ENCODE measurements around the gene ATP5F1E. TPM values are rescaled to one million over a fixed set of nuclear protein-coding genes. Genes with fewer than 3 reads are reported as not detected.

The ATP5F1E gene
- total RNA-seq, 1 experiment from 2014 or later = 181 TPM

- no peak for TF ChIP-seq CTCF (IDR thresholded peaks at IDR 0.05; ENCODE audit: insufficient read depth in 1 of 2, low read depth in 1 of 2, low read length in 1 of 2, severe bottlenecking in 1 of 2, unreplicated experiment in 1 of 2)
- ChIA-PET POLR2A (interaction anchor here (1.6 kb wide), 1 partner anchor 24 kb away, joined by 13 read pairs; the partner anchor contains the start of gene ATP5F1E), CTCF (interaction anchor here (1.2 kb wide), 1 partner anchor 138 kb away, joined by 8 read pairs; no protein-coding TSS in a partner anchor)
- Mint-ChIP-seq H3K36me3 (ENCODE audit: insufficient read depth, unreplicated experiment) (peaks cover 13% of the 10 kb centered on the region), H3K9me3 (ENCODE audit: unreplicated experiment) (no peaks in the 10 kb centered on the region), H3K4me1 (ENCODE audit: low read depth, unreplicated experiment) (peaks cover 14% of the 10 kb centered on the region), H3K27ac (ENCODE audit: unreplicated experiment) (peak overlapping the region; percentile 82), H3K27me3 (ENCODE audit: insufficient read depth, unreplicated experiment) (no peaks in the 10 kb centered on the region), H3K4me3 (ENCODE audit: unreplicated experiment) (peak overlapping the region; percentile 74)
- no peaks in the 10 kb centered on the region for H3K9me3 ChIP-seq
- H3K27me3 ChIP-seq (replicated peaks; ENCODE audit: control insufficient read depth, insufficient read depth, low read length) = no peaks in the 10 kb centered on the region
- H3K36me3 ChIP-seq (ENCODE audit: control insufficient read depth, insufficient read depth, low read length) = peaks cover 5% of the 10 kb centered on the region; the same call in 1 of the 2 replicates
- BruUV-seq (replicated peaks) = TSS peak; percentile 76
- no peak for DNase-seq
- H3K4me1 ChIP-seq = peaks cover 24% of the 10 kb centered on the region
- peak overlapping the region; percentile 86 for H3K4me3 ChIP-seq (ENCODE audit: low read depth, low read length)
- intact Hi-C loops (cut with micrococcal nuclease; ENCODE audit: unreplicated experiment) = loop anchor here (1.0 kb wide), 1 partner anchor 24 kb away; the partner anchor contains the start of gene ATP5F1E
These were observed 24.2 kb downstream of the ATP5F1E start for GRCh38 chr20:59007665-59008511.

- DNase-seq = peak; percentile 88 to 90
- H3K9me3 ChIP-seq = no peaks in the 10 kb centered on the region
- Mint-ChIP-seq H3K27ac (ENCODE audit: unreplicated experiment) (peak within 1 kb of the TSS; percentile 82), H3K4me1 (ENCODE audit: low read depth, unreplicated experiment) (peaks cover 8% of the 10 kb centered on the region), H3K27me3 (ENCODE audit: insufficient read depth, unreplicated experiment) (no peaks in the 10 kb centered on the region), H3K36me3 (ENCODE audit: insufficient read depth, unreplicated experiment) (peaks cover 19% of the 10 kb centered on the region), H3K4me3 (ENCODE audit: unreplicated experiment) (peak within 1 kb of the TSS; percentile 74), H3K9me3 (ENCODE audit: unreplicated experiment) (no peaks in the 10 kb centered on the region)
- peaks cover 24% of the 10 kb centered on the region for H3K4me1 ChIP-seq
- BruUV-seq (replicated peaks) = no TSS peak
- H3K4me3 ChIP-seq (ENCODE audit: low read depth, low read length) = peak within 1 kb of the TSS; percentile 86
- H3K36me3 ChIP-seq (ENCODE audit: control insufficient read depth, insufficient read depth, low read length) = peaks cover 10% of the 10 kb centered on the region; the same call in 1 of the 2 replicates
- TF ChIP-seq CTCF (IDR thresholded peaks at IDR 0.05; ENCODE audit: insufficient read depth in 1 of 2, low read depth in 1 of 2, low read length in 1 of 2, severe bottlenecking in 1 of 2, unreplicated experiment in 1 of 2) = no peak
- ChIA-PET POLR2A (no interaction called here), CTCF (no interaction called here)
- intact Hi-C loops (cut with micrococcal nuclease; ENCODE audit: unreplicated experiment) = loop anchor here (1.0 kb wide), 1 partner anchor 25 kb away; the partner anchor contains the start of gene ATP5F1E
- H3K27me3 ChIP-seq (replicated peaks; ENCODE audit: control insufficient read depth, insufficient read depth, low read length) = no peaks in the 10 kb centered on the region
These were observed 25.1 kb downstream of the ATP5F1E start, which contains the start of gene CTSZ for GRCh38 chr20:59006864-59007664. TSS of gene CTSZ (minus strand) at chr20:59007254. CDS start at chr20:59007128, 126 bp downstream.

All from Caco-2 (cell line).